A673 (cell line): ENCODE measurements around the gene MPRIP.

Experiments used
- CTCF ChIP-seq: fragments of 300-800, 200-600 bp; sonication (generic); conservative IDR thresholded peaks from 2 replicates; pipeline ENCODE4 v1.5.1; 2017; ENCODE audit warnings: low read depth, mild to moderate bottlenecking, antibody characterized with exemption, low read length, moderate library complexity, mixed read lengths
- EZH2 ChIP-seq: fragments of 200-600 bp; sonication (generic); IDR thresholded peaks from 2 replicates; pipeline ENCODE4 v1.6.1; 2017; ENCODE audit warnings: borderline replicate concordance, low read depth, mild to moderate bottlenecking, mixed read lengths, antibody characterized with exemption, low read length; ENCODE audit not compliant: poor library complexity, severe bottlenecking

DNA sequence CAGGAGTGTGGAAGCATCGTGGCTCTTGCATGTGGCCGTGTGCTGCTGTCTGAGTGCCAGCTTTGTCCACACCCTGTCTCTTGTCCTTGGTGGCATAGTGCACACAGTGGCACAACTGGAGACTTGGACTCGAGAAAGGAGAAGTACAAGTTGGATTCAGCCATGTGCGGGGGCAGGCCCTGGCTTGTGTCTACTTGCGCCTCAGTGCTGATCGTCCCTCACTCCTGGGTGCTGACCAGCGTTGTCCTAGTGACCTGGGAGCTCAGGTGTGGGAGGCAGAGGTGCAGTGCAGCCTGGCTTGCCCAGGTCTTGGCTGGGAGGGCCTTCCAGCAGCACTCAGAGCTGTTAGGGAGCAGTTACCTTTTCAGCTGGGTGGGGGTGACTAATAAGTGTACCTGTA, 20.6 kb downstream of the MPRIP start:
- TF ChIP-seq CTCF (no peak), EZH2 (no peak)
